Measurements from ENCODE around the gene CBL. TPM values are rescaled to one million over a fixed set of nuclear protein-coding genes. Genes with fewer than 3 reads are reported as not detected.
"Not testable (repeated sequence)": the region's sequence is repeated elsewhere in the genome, so short reads cannot be mapped to it uniquely, and the experiment has no call there.

The CBL gene
- 10 to 100 TPM; 45.0 to 47.0 TPM for total RNA-seq

DNA sequence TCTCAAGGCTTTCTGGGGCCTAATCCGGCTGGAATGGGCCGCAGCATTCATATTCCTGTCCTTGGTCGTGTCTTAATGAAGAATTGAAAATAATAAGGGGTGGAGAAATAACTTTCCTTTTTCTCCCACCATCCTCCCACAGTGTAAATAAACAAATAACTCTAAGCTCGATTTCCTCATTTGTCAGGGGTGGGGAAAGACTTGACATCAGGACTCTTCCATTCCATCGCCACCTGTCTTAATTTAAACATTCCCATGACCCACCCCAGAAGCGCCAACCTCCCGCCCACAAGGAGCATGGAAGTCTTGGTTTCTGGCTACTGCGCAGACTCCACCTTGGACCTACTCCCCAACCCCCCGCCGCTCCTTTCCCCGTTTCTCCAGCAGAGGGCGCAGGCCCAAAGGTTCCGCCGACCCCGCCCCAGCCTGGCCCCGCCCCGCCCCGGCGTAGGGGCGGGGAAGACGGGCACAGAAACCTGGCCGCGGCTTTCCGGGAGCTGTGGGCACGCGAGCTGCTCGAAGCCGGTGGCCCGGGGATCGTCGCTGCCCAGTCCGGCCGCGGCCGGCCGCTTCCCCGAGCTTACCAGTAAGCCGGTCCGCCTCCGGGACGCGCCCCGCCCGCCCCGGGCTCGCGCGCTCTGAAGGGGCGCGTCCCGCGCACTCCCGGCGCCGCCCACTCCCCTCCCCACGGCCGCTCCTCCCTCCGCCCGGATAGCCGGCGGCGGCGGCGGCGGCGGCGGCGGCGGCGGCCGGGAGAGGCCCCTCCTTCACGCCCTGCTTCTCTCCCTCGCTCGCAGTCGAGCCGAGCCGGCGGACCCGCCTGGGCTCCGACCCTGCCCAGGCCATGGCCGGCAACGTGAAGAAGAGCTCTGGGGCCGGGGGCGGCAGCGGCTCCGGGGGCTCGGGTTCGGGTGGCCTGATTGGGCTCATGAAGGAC is at the start of gene CBL:
Gene CBL (plus strand): TSS at position 766 of the 937 bp plus-strand sequence. CDS start 79 bp downstream, at position 845.
- Mint-ChIP-seq H3K27me3 (no peaks in the 10 kb centered on the region), H3K4me3 (peak within 1 kb of the TSS; percentile 94), H3K9me3 (no peaks in the 10 kb centered on the region), H3K4me1 (peaks cover 34% of the 10 kb centered on the region), H3K27ac (peak within 1 kb of the TSS; percentile 79), H3K36me3 (ENCODE audit: low read depth) (peaks cover 7% of the 10 kb centered on the region)
- POLR2A ChIA-PET: interaction anchor here (0.6 to 4.3 kb wide), 37 partner anchors 10 to 701 kb away, joined by 3 to 41 read pairs (median 4); partner anchors contain the start of genes C2CD2L, CENATAC, DDX6 and DPAGT1
- DNase-seq: peak; percentile 97
- CTCF ChIA-PET: interaction anchor here (0.5 to 6.0 kb wide), 38 partner anchors 9 to 987 kb away, joined by 3 to 74 read pairs (median 6); partner anchors contain the start of genes HINFP, HMBS, NLRX1 and VPS11

DNA sequence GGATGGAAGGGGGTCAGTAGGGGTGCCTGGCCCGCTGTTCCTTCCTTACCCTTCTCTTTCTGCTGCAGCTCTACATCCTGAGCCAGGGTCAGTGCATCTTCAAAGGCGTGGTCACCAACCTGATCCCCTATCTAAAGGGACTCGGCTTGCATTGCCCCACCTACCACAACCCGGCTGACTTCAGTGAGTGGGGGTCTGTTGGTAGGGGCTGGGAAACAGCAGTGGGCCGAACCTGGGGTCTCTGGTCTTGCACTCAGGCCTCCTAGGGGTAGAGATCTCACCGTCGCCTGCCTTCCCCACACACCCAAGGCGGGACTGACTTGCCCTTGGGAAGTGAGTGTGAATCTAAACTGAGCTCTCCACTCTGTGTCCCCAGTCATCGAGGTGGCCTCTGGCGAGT is 49.6 kb upstream of the CBL start:
- H3K4me3 Mint-ChIP-seq: no peak overlapping the region
- H3K9me3 Mint-ChIP-seq: no peaks in the 10 kb centered on the region
- H3K27me3 Mint-ChIP-seq: peaks cover 14% of the 10 kb centered on the region
- H3K36me3 Mint-ChIP-seq (ENCODE audit: low read depth): no peaks in the 10 kb centered on the region
- H3K27ac Mint-ChIP-seq: no peak overlapping the region
- ChIA-PET POLR2A (interaction anchor here (0.7 to 1.1 kb wide), 3 partner anchors 9 to 13 kb away, joined by 3 to 4 read pairs (median 3); no protein-coding TSS in a partner anchor), CTCF (interaction anchor here (1.0 to 9.0 kb wide), 3 partner anchors 13 to 49 kb away, joined by 3 to 38 read pairs (median 3); partner anchors contain the start of genes CBL and NLRX1)
- H3K4me1 Mint-ChIP-seq: no peaks in the 10 kb centered on the region
- no peak for DNase-seq

DNA sequence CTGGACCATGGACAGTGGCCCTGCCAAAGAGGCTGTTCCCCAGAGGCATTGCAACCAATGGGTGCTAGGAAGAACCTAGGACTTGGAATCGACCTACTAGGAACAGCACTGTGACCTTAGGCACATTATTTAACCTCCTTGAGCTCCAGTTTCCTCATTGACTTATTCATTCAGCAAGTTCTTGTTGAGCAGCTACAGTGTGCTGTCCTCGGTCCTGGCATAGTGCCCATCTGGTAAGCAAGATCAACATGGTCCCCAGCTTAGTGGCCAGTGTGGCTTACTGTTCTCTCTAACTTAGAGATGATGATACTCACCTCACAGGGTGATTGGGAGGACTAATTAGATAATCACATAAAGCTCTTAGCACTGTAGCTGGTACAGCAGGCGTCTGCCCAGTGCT is 49.1 kb upstream of the CBL start:
- no peak overlapping the region for H3K27ac Mint-ChIP-seq
- H3K4me1 Mint-ChIP-seq: no peaks in the 10 kb centered on the region
- no peaks in the 10 kb centered on the region for H3K9me3 Mint-ChIP-seq
- H3K27me3 Mint-ChIP-seq: peaks cover 10% of the 10 kb centered on the region
- H3K36me3 Mint-ChIP-seq (ENCODE audit: low read depth): no peaks in the 10 kb centered on the region
- DNase-seq: no peak
- ChIA-PET CTCF (interaction anchor here (0.8 to 9.0 kb wide), 3 partner anchors 13 to 101 kb away, joined by 3 to 38 read pairs (median 3); partner anchors contain the start of genes CBL and NLRX1), POLR2A (interaction anchor here (1.0 to 1.1 kb wide), 2 partner anchors 9 to 12 kb away, joined by 3 to 4 read pairs; no protein-coding TSS in a partner anchor)
- H3K4me3 Mint-ChIP-seq: no peak overlapping the region

DNA sequence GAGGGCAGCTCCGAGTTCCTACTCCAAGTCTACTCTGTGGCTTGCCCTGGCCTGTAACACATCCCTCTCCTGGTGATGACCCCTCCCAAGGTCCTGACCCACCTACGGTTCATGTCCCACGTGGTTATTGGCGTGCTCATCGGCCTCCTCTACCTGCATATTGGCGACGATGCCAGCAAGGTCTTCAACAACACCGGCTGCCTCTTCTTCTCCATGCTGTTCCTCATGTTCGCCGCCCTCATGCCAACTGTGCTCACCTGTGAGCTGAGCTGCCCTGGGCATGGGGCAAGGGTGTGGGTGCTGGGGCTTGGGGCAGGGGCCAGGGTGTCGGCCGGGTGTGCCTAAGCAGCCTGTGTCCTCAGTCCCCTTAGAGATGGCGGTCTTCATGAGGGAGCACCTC is 47.7 kb upstream of the CBL start:
- no peak for DNase-seq
- CTCF ChIA-PET: interaction anchor here (1.2 to 9.0 kb wide), 2 partner anchors 11 kb away, joined by 4 to 38 read pairs; partner anchors contain the start of gene NLRX1
- POLR2A ChIA-PET: no interaction called here
- Mint-ChIP-seq H3K36me3 (ENCODE audit: low read depth) (no peaks in the 10 kb centered on the region), H3K4me3 (no peak overlapping the region), H3K4me1 (no peaks in the 10 kb centered on the region), H3K9me3 (no peaks in the 10 kb centered on the region), H3K27ac (no peak overlapping the region), H3K27me3 (peaks cover 8% of the 10 kb centered on the region)

DNA sequence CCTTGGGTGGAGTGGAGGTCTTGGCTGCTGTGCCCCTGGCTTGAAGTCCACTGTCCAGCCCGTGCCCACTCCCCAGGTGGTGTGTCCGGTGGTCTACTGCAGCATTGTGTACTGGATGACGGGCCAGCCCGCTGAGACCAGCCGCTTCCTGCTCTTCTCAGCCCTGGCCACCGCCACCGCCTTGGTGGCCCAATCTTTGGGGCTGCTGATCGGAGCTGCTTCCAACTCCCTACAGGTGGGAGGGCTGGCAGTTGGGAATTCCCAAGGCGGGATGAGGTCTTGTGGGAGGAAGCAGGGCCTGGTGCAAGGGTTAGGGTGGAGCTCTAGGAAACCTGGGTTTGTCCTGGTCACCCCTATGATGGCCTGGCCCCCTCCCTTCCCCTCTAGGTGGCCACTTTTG is 46.0 kb upstream of the CBL start:
- POLR2A ChIA-PET: interaction anchor here (1.5 to 1.7 kb wide), 2 partner anchors 15 to 161 kb away, joined by 3 to 4 read pairs; no protein-coding TSS in a partner anchor
- Mint-ChIP-seq H3K9me3 (no peaks in the 10 kb centered on the region), H3K27me3 (peaks cover 5% of the 10 kb centered on the region), H3K36me3 (ENCODE audit: low read depth) (no peaks in the 10 kb centered on the region), H3K27ac (no peak overlapping the region), H3K4me1 (no peaks in the 10 kb centered on the region), H3K4me3 (no peak overlapping the region)
- CTCF ChIA-PET: interaction anchor here (0.9 kb wide), 1 partner anchor 15 kb away, joined by 3 read pairs; no protein-coding TSS in a partner anchor
- no peak for DNase-seq

DNA sequence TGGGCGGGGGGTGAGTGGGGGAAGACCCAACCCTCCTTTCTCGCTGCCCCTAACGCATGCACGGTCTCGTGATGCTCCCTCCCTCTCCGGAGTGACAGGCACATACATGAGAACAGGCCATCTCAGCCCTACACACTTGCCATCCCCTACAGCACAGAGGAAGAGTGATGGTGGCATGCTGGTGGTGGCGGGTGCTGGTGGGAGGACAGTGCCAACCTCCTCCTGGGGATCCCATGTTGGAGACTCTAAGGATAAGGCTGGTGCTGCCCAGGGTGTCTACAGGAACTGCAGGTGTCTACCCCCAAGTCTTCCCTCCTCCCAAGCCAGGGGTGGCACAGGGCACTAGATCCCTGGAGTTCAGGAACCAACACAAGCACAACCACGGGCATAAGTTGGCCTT is 44.3 kb upstream of the CBL start:
- H3K27ac Mint-ChIP-seq: no peak overlapping the region
- DNase-seq: no peak
- ChIA-PET CTCF (no interaction called here), POLR2A (no interaction called here)
- no peaks in the 10 kb centered on the region for H3K36me3 Mint-ChIP-seq (ENCODE audit: low read depth)
- H3K4me3 Mint-ChIP-seq: no peak overlapping the region
- no peaks in the 10 kb centered on the region for H3K9me3 Mint-ChIP-seq
- H3K27me3 Mint-ChIP-seq: no peaks in the 10 kb centered on the region
- H3K4me1 Mint-ChIP-seq: no peaks in the 10 kb centered on the region

DNA sequence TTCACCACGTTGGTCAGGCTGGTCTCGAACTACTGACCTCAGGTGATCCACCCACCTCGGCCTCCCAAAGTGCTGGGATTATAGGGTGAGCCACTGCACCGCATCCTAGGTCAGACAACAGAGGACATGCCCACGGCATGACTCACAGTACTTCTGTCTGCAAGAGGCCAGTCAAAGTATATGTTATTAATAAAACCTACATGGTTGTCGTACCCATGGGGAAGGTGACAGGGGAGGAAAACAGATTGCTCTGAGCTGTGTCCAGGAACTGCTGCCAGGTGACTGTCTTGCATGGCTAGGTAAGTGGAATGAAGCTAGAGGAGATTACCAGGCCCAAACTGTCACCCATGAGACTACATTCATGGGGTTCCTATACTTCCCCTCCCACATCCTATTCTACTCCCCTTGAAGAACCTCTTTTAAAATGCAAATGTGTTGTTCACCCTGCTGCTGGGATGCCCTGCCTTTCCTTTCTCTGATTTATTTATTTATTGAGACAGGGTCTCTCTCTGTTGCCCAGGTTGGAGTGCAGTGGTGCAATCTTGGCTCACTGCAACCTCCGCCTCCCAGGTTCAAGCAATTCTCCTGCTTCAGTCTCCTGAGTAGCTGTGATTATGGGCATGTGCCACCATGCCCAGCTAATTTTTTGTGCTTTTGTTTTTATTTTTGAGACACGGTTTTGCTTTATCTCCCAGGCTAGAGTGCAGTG is 39.6 kb upstream of the CBL start:
- no peaks in the 10 kb centered on the region for H3K9me3 Mint-ChIP-seq
- H3K36me3 Mint-ChIP-seq (ENCODE audit: low read depth): no peaks in the 10 kb centered on the region
- CTCF ChIA-PET: interaction anchor here (0.6 to 1.7 kb wide), 5 partner anchors 11 to 175 kb away, joined by 3 to 4 read pairs (median 3); no protein-coding TSS in a partner anchor
- peaks cover 15% of the 10 kb centered on the region for H3K4me1 Mint-ChIP-seq
- POLR2A ChIA-PET: interaction anchor here (0.6 to 1.4 kb wide), 3 partner anchors 13 to 99 kb away, joined by 3 read pairs; partner anchors contain the start of gene VPS11
- no peak for DNase-seq
- H3K4me3 Mint-ChIP-seq: no peak overlapping the region
- H3K27ac Mint-ChIP-seq: no peak overlapping the region
- H3K27me3 Mint-ChIP-seq: no peaks in the 10 kb centered on the region

DNA sequence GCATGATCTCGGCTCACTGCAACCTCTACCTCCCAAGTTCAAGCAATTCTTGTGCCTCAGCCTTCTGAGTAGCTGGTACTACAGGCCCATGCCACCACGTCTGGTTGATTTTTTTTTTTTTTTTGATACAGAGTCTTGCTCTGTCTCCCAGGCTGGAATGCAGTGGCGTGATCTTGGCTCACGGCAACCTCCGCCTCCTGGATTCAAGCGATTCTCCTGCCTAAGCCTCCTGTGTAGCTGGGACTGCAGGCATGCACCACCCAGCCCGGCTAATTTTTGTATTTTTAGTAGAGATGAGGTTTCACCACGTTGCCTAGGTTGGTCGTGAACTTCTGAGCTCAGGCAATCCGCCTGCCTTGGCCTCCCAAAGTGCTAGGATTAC is 39.1 kb upstream of the CBL start:
- not testable (repeated sequence) for H3K4me3 Mint-ChIP-seq; DNase-seq; H3K27me3 Mint-ChIP-seq; H3K36me3 Mint-ChIP-seq (ENCODE audit: low read depth); H3K9me3 Mint-ChIP-seq; H3K27ac Mint-ChIP-seq
- ChIA-PET CTCF (interaction anchor here (0.6 to 1.1 kb wide), 4 partner anchors 11 to 58 kb away, joined by 3 to 4 read pairs (median 3); no protein-coding TSS in a partner anchor), POLR2A (interaction anchor here (0.6 to 1.4 kb wide), 3 partner anchors 14 to 99 kb away, joined by 3 read pairs; partner anchors contain the start of gene VPS11)
- peaks cover 18% of the 10 kb centered on the region for H3K4me1 Mint-ChIP-seq

DNA sequence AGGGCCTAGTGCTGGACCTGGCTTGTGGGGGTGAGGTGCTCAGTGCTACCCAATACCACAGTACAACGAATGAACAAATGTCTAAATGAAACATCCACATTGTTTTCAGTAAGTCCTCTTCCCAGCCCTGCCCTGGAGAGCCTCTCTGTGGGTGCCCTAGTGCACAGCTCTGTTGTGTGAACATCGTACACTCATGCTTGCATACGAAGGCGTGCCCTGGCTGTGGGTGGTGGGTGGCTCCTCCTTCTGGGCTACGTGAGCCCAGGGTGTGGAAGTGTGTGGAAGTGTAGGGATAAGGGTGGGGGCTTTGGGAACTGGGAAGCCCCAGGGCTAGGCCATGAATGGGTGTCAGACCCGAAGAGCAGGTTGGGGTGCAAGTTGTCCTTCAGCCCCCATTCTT is 38.2 kb upstream of the CBL start:
- POLR2A ChIA-PET: interaction anchor here (1.4 to 2.4 kb wide), 2 partner anchors 18 to 100 kb away, joined by 3 to 11 read pairs; partner anchors contain the start of genes ABCG4 and VPS11
- no peak for DNase-seq
- H3K36me3 Mint-ChIP-seq (ENCODE audit: low read depth): no peaks in the 10 kb centered on the region
- CTCF ChIA-PET: interaction anchor here (0.6 to 2.1 kb wide), 3 partner anchors 59 to 379 kb away, joined by 3 to 13 read pairs (median 3); no protein-coding TSS in a partner anchor
- peak overlapping the region; percentile 75 for H3K27ac Mint-ChIP-seq
- peak overlapping the region; percentile 74 for H3K4me3 Mint-ChIP-seq
- peaks cover 23% of the 10 kb centered on the region for H3K4me1 Mint-ChIP-seq
- H3K27me3 Mint-ChIP-seq: no peaks in the 10 kb centered on the region
- H3K9me3 Mint-ChIP-seq: no peaks in the 10 kb centered on the region

DNA sequence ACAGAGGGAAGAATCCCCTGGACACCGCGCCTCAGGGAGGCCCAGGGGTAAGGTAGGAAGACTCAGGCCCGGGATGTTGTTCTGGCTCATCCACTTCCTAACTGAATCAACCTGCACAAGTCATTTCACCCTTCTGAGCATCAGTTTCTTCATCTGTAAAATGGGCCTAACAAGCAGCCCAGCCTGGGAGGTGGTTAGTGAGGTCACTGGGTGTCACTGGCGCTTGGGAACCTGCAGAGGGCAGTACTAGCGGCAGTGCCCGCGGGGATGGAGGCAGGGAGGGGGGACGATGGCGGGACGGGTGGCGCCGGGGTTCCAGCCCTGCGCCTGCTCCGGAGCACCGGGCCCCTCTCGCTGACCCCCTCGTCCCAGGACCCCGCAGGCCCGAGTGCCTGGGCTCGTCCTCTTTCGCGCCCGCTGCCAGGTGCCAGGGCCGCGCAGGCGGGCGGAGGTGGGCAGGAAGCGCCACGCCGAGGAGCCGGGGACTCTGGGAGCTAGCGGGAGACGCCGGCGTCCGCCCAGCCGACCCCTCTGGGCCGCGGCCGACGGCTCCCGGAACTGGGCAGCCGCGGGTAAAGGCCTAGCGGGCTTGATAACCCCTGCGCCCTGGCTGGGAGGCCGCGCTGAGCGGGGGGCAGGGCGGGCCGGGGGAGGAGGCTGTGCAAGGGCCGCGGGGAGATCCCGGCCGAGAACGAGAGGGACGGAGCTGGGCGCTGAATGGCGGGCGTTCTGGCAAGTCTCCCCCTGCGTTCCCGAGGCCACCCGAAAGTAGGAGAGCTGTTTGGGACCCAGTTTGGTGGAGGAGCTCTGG is 37.5 kb upstream of the CBL start, which contains the start of gene NLRX1:
Gene NLRX1 (plus strand): TSS at position 255 of the 811 bp plus-strand sequence. CDS start 2,679 bp downstream, outside the sequence.
- POLR2A ChIA-PET: interaction anchor here (0.7 to 2.4 kb wide), 30 partner anchors 9 to 171 kb away, joined by 3 to 18 read pairs (median 5); partner anchors contain the start of genes ABCG4, C2CD2L, CBL and CENATAC
- Mint-ChIP-seq H3K27ac (peak within 1 kb of the TSS; percentile 89), H3K36me3 (ENCODE audit: low read depth) (no peaks in the 10 kb centered on the region), H3K4me1 (peaks cover 23% of the 10 kb centered on the region), H3K27me3 (no peaks in the 10 kb centered on the region), H3K9me3 (no peaks in the 10 kb centered on the region), H3K4me3 (peak within 1 kb of the TSS; percentile 89)
- CTCF ChIA-PET: interaction anchor here (0.6 to 2.9 kb wide), 35 partner anchors 9 to 212 kb away, joined by 3 to 38 read pairs (median 4); partner anchors contain the start of genes C2CD2L, CBL, HINFP and HYOU1
- peak; percentile 89 for DNase-seq

DNA sequence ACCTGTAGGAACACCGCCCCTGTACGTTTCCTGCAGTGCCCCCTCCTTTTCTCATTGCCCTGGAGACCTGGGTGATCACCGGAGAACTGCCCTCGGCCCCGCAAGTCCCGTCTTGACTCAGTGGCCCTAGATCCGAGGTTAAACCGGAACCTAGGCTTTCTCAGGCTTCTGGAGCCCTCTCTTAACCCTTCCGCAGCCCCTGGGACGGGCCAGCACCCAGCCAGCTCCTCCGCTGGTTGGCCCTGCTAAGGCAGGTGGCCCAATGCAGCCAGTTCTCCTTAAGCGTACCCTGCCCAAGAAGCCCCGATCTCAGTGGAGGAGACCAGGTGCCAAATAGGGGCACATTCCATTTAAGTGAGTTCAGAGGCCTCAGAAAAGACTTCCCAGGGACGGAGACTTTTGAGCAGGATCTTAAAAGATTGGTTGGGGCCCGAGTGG is 36.8 kb upstream of the CBL start:
- CTCF ChIA-PET: interaction anchor here (0.6 to 2.9 kb wide), 34 partner anchors 9 to 212 kb away, joined by 3 to 38 read pairs (median 4); partner anchors contain the start of genes C2CD2L, CBL, HINFP and HYOU1
- peak overlapping the region; percentile 89 for H3K4me3 Mint-ChIP-seq
- H3K27ac Mint-ChIP-seq: peak overlapping the region; percentile 89
- H3K36me3 Mint-ChIP-seq (ENCODE audit: low read depth): peaks cover 3% of the 10 kb centered on the region
- peak; percentile 45 for DNase-seq
- H3K4me1 Mint-ChIP-seq: peaks cover 23% of the 10 kb centered on the region
- no peaks in the 10 kb centered on the region for H3K9me3 Mint-ChIP-seq
- POLR2A ChIA-PET: interaction anchor here (0.7 to 2.4 kb wide), 30 partner anchors 9 to 172 kb away, joined by 3 to 18 read pairs (median 5); partner anchors contain the start of genes ABCG4, C2CD2L, CBL and CENATAC
- no peaks in the 10 kb centered on the region for H3K27me3 Mint-ChIP-seq

Measured in activated CD4-positive, alpha-beta memory T cell treated with anti-CD3 and anti-CD28 coated beads, Interleukin-2, amount 10 ng/mL, durations not matched to agents 7 days and 5 days (primary cell).